H54 (cell line): ENCODE results near the gene LAGE3.

Experiments used
- DNase-seq: peaks from one replicate; pipeline ENCODE4 v3.0.0; 2011; ENCODE audit warnings: low spot score, mixed read lengths; ENCODE audit not compliant: insufficient read length
- FAIRE-seq: peaks from 3 replicates; lab custom pipeline; 2011; peaks lifted over from hg19 to GRCh38; lab: Jason Lieb, UNC
- POLR2A ChIP-seq: IDR thresholded peaks from 2 replicates; pipeline ENCODE4 v1.6.1; 2011; ENCODE audit warnings: low read depth, mild to moderate bottlenecking, low read length

LAGE3 gene

DNA sequence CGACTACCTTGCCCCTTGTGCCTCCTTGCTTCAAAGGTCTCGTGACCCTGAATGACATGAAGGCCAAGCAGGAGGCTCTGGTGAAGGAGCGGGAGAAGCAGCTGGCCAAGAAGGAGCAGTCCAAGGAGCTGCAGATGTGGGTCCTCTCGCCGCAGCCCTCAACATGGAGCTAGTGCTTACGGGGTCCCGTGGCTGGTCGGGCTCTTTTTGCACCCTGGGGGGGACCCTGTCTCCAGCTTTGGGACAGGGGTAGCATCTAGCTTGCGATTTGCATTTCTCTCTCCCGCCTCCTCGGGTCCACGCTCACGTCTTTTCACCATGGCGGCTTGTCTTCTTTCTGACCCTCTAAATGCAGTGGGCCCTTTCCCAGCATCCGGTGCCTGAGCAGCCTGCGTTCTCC, 33.3 kb downstream of the LAGE3 start:
- DNase-seq (no peak), FAIRE-seq (no peak)
- no peak for TF ChIP-seq POLR2A

- DNase-seq (no peak), FAIRE-seq (no peak)
- no peak for TF ChIP-seq POLR2A
These were observed 34.3 kb downstream of the LAGE3 start for GRCh38 chrX:154444755-154445246.

DNA sequence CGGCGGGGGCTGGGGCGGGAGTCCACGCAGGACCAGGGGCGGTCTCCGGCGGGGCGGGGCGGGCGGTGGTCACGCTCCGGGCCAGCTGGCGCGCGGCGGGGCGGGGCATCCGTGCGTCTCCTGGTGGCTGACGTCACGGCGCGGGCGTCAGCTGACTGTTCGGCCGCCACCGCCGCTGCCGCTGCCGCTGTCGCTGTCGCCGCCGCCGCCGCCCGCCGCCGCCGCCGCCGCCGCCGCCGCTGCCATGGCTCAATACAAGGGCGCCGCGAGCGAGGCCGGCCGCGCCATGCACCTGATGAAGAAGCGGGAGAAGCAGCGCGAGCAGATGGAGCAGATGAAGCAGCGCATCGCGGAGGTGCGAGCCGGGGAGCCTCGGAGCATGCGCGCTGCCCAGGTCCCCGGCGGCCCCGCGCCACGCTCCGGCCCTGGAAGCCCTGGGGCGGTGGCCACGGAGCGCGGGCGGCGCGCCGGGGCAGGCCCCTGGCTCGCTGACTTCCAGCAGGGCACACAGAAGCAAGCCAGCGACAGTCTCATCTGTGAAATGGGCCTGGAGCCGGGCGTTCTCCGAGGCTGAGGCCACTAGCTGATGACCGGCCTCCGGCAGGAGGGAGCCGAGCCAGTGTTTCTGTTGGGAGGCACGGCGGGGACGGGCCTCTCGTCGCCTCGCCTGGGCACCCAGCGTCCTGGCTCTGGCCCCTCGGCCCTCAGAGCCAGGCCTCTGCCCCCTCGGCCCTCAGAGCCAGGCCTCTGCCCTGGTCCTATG, 34.9 kb downstream of the LAGE3 start, which contains the start of gene FAM50A:
FAM50A (plus strand) TSS at position 150 of the 763 bp plus-strand sequence; CDS start at position 245, 95 bp downstream.
- TF ChIP-seq POLR2A, result 0 out of 2 replicates have a peak, but pooled peaks have one; percentile 28
- DNase-seq (peak; percentile 47), FAIRE-seq (no peak)

DNA sequence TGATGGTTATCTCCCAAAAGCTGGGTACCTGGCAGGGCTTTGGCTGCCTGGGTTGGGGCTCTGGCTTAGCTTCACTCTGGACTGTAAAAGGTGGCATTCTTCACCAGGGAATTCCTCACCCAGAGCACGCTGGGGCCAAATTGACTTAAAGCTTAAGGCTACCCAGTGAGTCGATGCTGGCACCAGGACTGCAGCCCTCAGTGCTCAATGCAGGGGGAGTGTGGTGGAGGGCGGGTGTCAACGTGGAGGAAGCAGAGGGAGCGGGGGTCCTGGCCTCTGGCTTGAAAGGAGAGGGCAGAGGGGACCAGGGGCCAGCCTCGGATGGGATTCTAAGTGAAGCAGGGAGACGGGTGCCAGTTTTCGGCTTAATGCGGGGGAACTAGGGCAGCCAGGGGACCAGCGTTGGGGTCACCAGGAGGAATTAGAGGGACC, 35.6 kb downstream of the LAGE3 start:
- FAIRE-seq, result no peak
- peak; percentile 36 for DNase-seq
- TF ChIP-seq POLR2A, result no peak

GRCh38 chrX:154441984-154442707, 36.9 kb downstream of the LAGE3 start:
- FAIRE-seq, result no peak
- DNase-seq, result no peak
- no peak for TF ChIP-seq POLR2A

GRCh38 chrX:154441564-154441963, 37.5 kb downstream of the LAGE3 start:
- no peak for DNase-seq
- no peak for FAIRE-seq
- no peak for TF ChIP-seq POLR2A

DNA sequence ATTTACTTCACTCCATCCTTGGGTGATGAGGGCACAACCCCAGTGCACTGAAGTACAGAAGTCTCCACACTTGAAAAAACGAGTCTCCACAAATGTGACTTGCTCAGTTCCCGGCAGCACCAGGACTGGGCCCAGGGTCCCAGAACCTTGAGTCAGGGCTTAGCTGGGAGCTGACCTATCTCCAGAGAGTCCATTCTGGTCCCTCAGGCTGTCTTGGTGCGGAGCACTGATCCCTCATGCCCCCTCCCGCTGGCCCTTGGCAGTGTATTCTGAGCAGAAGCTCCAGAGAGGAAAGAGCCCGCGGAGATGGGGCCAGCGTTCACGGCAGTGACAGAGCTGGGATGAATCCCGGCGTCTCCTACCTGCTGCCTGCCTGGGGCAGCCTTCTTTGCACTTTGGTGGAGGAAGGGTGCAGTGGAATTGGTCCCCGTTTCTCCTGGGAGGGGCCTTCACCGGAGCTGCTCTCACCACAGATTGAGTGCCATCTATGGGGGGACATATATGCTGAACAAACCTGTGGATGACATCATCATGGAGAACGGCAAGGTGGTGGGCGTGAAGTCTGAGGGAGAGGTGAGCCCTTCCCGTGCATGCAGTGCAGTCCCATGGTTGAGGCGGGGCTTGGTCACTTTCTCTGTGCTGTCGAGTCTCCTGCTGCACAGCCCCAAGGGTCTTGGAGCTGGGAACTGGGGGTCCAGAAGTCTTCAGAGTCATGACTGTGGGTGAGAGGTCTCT, 38.3 kb downstream of the LAGE3 start:
- FAIRE-seq, result no peak
- TF ChIP-seq POLR2A, result no peak

GRCh38 chrX:154439841-154440240, 39.2 kb downstream of the LAGE3 start:
- FAIRE-seq, result no peak
- no peak for TF ChIP-seq POLR2A

More for the DNA sequence above, 38.3 kb downstream of the LAGE3 start:
- DNase-seq, result no peak

DNA sequence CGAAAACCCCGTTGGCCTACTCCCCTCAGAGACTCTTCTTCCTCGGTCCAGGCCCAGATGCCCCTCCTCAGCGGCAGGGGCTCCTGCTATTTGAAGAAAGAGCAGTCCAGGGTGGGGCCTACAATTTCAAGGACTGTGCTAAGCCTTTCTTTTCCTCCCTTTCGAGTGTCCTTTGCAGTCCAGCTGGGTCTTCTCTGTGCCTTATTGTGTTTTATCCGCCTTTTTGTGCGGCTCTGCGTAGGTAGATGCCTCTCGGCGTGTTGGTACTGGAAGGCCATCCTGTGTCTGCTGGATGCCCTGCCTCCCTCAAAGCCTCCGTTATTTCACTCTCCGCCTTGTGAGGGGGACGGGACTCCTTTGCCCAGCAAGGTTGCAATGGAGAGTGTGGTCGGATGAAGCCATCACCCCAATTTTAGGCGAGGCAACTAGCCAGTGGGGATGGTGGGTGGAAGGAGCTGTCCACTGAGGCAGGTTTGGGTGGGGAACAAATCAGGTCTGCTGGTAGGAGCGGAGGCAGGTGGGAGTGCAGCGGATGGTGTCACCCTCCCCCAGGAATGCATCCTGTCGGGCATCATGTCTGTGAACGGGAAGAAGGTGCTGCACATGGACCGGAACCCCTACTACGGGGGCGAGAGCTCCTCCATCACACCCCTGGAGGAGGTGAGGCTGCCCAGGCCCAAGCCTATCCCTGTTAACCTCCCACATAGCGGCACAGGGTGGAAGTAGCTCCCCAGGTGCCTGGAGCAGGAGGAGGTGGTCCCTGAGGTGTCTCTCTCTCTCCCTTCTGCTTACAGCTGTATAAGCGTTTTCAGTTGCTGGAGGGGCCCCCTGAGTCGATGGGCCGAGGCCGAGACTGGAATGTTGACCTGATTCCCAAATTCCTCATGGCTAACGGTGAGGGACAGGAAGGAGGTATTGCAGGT, 40.8 kb downstream of the LAGE3 start:
- DNase-seq (no peak), FAIRE-seq (no peak)
- no peak for TF ChIP-seq POLR2A

More at GRCh38 chrX:154439841-154440240, 39.2 kb downstream of the LAGE3 start:
- DNase-seq, result no peak

DNA sequence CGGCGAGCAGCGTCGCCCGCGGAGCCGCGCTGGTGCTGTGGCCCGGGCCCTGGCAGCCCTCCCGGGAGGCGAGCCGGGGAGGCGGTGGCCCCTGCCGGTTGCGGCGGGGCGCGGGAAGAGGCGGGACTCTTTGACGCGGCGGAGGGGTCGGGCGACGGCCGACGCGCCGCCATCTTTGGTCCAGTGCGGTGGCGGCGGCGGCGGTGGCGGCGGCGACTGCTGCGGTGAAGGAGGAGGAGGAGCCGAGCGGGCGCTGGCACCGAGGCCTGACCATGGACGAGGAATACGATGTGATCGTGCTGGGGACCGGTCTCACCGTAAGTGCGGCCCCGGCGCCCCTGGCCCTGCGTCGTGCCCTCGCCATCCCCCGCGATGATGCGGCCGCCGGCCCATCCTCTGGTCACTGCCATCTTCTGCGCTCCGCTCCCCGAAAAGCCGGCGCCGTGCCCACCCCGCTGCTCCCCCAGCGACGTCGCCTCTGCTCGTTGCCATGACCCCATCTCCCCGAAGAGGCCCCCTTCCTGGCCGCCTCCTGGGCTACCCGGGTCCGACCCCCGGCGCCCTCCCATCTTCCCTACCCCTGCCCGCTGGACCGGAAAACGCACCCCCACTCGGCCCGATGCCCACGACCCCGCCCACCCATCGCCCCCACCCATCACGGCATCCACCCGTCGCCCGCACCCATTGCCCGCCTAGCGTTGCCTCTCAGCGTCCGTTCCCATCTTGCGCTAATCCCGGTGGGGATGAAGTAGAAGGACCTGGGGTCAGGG, 41.9 kb downstream of the LAGE3 start, which contains the start of gene GDI1:
GDI1 (plus strand) TSS at position 172 of the 770 bp plus-strand sequence; CDS start at position 273, 101 bp downstream.
- peak; percentile 64 for TF ChIP-seq POLR2A
- FAIRE-seq, result no peak
- peak; percentile 29 for DNase-seq

DNA sequence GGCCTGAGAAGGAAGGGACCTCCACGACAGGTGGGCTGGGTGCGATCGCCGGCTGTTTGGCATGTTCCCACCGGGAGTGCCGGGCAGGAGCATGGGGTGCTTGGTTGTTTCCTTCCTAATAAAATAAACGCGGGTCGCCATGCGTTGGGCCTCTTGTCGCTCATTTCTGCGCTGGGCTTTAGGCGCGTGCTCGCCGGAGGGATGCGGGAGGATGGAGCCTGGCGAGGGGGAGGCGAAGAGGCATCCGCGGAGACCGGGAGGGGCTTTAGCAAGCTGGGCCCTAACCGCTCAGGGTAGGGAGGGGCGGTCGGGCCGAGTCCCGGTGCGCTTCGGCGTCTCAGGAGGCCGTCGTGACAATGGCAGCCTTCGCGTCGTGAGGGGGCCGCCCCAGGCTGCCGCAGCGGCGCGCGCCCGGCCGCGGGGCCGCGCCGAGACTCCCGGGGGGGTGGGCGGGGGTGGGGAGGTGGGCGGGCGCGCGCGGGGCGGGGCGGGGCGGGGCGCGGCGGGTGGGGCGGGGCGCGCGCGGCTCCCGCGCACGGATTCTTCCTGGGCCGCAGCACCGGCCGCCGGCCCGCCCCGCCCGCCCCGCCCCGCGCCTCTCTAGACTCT, 42.6 kb downstream of the LAGE3 start:
- no peak for FAIRE-seq
- no peak for TF ChIP-seq POLR2A
- no peak for DNase-seq
